Measurements from ENCODE around the gene RBL2. TPM values are rescaled to one million over a fixed set of nuclear protein-coding genes. Genes with fewer than 3 reads are reported as not detected.
"Not testable (repeated sequence)": the region's sequence is repeated elsewhere in the genome, so short reads cannot be mapped to it uniquely, and the experiment has no call there.

RBL2 gene
- total and polyA plus RNA-seq, 3 experiments from 2014 or later, result 82.9 to 247 (median 86.4) TPM

- POLR2A ChIA-PET, result interaction anchor here (0.5 kb wide), 1 partner anchor 9 kb away, joined by 3 read pairs; no protein-coding TSS in a partner anchor
- no peak overlapping the region for H3K4me3 Mint-ChIP-seq
- H3K36me3 Mint-ChIP-seq, result peaks cover 0 to 6% (median 2%) of the 10 kb centered on the region in 3 donors
- DNase-seq, result no peak
- H3K27me3 Mint-ChIP-seq, result peaks cover 0 to 2% of the 10 kb centered on the region in 2 donors
- Histone ChIP-seq H3K27me3 (ENCODE audit: insufficient read depth, low read length, poor library complexity, severe bottlenecking) (no peaks in the 10 kb centered on the region), H3K36me3 (ENCODE audit: insufficient read depth, low read length) (no peaks in the 10 kb centered on the region), H3K4me1 (ENCODE audit: insufficient read depth, low read length) (peaks cover 26% of the 10 kb centered on the region), H3K27ac (ENCODE audit: low read depth, low read length) (no peak overlapping the region), H3K4me3 (ENCODE audit: low read length) (no peak overlapping the region), H3K9me3 (ENCODE audit: low read length) (no peaks in the 10 kb centered on the region)
- CTCF ChIA-PET, result interaction anchor here (1.0 to 2.4 kb wide), 2 partner anchors 452 to 453 kb away, joined by 3 to 10 read pairs; partner anchors contain the start of gene CHD9
- H3K4me1 Mint-ChIP-seq, result peaks cover 39 to 56% (median 43%) of the 10 kb centered on the region in 3 donors
- peak overlapping the region in 2 of 8 donors; percentile 63 to 65 for H3K27ac Mint-ChIP-seq
- H3K9me3 Mint-ChIP-seq, result no peaks in the 10 kb centered on the region
Observed at GRCh38 chr16:53507464-53508179, 73.4 kb downstream of the RBL2 start.

GRCh38 chr16:53509906-53510703, 75.8 kb downstream of the RBL2 start:
- peaks cover 0 to 4% (median 0%) of the 10 kb centered on the region in 3 donors for H3K36me3 Mint-ChIP-seq
- H3K4me1 Mint-ChIP-seq, result peaks cover 44 to 59% (median 52%) of the 10 kb centered on the region in 3 donors
- peak overlapping the region in 6 of 8 donors; percentile 33 to 80 (median 69) for H3K27ac Mint-ChIP-seq
- H3K9me3 Mint-ChIP-seq, result no peaks in the 10 kb centered on the region
- Histone ChIP-seq H3K36me3 (ENCODE audit: insufficient read depth, low read length) (no peaks in the 10 kb centered on the region), H3K9me3 (ENCODE audit: low read length) (no peaks in the 10 kb centered on the region), H3K27ac (ENCODE audit: low read depth, low read length) (no peak overlapping the region), H3K4me3 (ENCODE audit: low read length) (peak overlapping the region; percentile 20), H3K4me1 (ENCODE audit: insufficient read depth, low read length) (peaks cover 14% of the 10 kb centered on the region), H3K27me3 (ENCODE audit: insufficient read depth, low read length, poor library complexity, severe bottlenecking) (no peaks in the 10 kb centered on the region)
- peaks cover 0 to 2% of the 10 kb centered on the region in 2 donors for H3K27me3 Mint-ChIP-seq
- CTCF ChIA-PET, result interaction anchor here (1.2 to 2.4 kb wide), 4 partner anchors 64 to 455 kb away, joined by 3 to 10 read pairs (median 8); partner anchors contain the start of genes CHD9 and RBL2
- peak overlapping the region; percentile 29 to 72 (median 61) for H3K4me3 Mint-ChIP-seq
- POLR2A ChIA-PET, result no interaction called here
- DNase-seq, result peak; percentile 34 to 70 (median 52)

DNA sequence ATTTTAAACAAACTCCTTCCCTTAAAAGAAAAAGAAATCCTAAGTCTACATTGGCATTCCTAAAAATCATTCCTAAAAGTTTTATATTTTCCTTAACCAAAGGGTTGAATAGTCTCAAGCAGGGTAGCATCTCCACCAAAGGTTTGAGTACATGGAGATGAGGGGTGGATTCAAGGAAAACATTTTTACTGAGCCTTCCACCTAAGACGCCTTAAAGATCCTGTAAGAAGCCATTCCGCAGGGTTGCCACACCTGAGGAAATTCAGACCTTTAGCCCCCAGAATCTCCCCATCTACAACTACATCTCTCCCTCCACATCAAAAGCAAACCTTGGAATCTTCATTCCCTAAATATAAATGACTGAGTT, 76.4 kb downstream of the RBL2 start:
- Mint-ChIP-seq H3K9me3 (no peaks in the 10 kb centered on the region), H3K4me3 (peak overlapping the region in 5 of 7 donors; percentile 29 to 72 (median 61)), H3K4me1 (peaks cover 46 to 60% (median 57%) of the 10 kb centered on the region in 3 donors), H3K27me3 (peaks cover 0 to 2% of the 10 kb centered on the region in 2 donors), H3K36me3 (peaks cover 0 to 4% (median 0%) of the 10 kb centered on the region in 3 donors), H3K27ac (peak overlapping the region; percentile 24 to 92 (median 69))
- H3K36me3 ChIP-seq (ENCODE audit: insufficient read depth, low read length), result no peaks in the 10 kb centered on the region
- CTCF ChIA-PET, result interaction anchor here (2.1 to 2.3 kb wide), 2 partner anchors 65 to 76 kb away, joined by 5 to 10 read pairs; partner anchors contain the start of gene RBL2
- no peaks in the 10 kb centered on the region for H3K27me3 ChIP-seq (ENCODE audit: insufficient read depth, low read length, poor library complexity, severe bottlenecking)
- H3K4me3 ChIP-seq (ENCODE audit: low read length), result no peak overlapping the region
- POLR2A ChIA-PET, result no interaction called here
- no peak for DNase-seq
- no peak overlapping the region for H3K27ac ChIP-seq (ENCODE audit: low read depth, low read length)
- peaks cover 13% of the 10 kb centered on the region for H3K4me1 ChIP-seq (ENCODE audit: insufficient read depth, low read length)
- H3K9me3 ChIP-seq (ENCODE audit: low read length), result no peaks in the 10 kb centered on the region

DNA sequence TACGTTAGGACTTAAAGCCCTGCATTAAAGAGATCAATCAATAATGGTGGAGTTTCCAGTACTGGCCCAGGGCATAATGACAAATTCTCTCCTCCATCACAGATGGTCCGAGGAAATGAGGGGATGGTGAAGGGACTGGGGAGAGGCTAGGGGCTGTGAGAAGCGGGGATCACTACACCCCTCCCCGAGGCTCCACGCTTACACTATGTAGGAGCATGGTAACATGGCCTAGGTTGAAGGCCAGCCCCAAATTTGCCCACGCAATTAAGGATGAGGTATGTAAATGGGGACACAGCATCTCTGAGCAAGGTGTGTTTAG, 76.8 kb downstream of the RBL2 start:
- ChIA-PET POLR2A (no interaction called here), CTCF (interaction anchor here (2.3 kb wide), 1 partner anchor 65 kb away, joined by 5 read pairs; no protein-coding TSS in a partner anchor)
- no peaks in the 10 kb centered on the region for H3K9me3 ChIP-seq (ENCODE audit: low read length)
- H3K27ac Mint-ChIP-seq, result peak overlapping the region in 6 of 8 donors; percentile 50 to 92 (median 73)
- H3K4me1 Mint-ChIP-seq, result peaks cover 50 to 64% (median 61%) of the 10 kb centered on the region in 3 donors
- no peaks in the 10 kb centered on the region for H3K36me3 ChIP-seq (ENCODE audit: insufficient read depth, low read length)
- H3K27me3 Mint-ChIP-seq, result peaks cover 0 to 2% of the 10 kb centered on the region in 2 donors
- H3K4me1 ChIP-seq (ENCODE audit: insufficient read depth, low read length), result peaks cover 17% of the 10 kb centered on the region
- H3K36me3 Mint-ChIP-seq, result peaks cover 0 to 4% (median 0%) of the 10 kb centered on the region in 3 donors
- no peak overlapping the region for H3K4me3 ChIP-seq (ENCODE audit: low read length)
- H3K27ac ChIP-seq (ENCODE audit: low read depth, low read length), result no peak overlapping the region
- no peaks in the 10 kb centered on the region for H3K9me3 Mint-ChIP-seq
- H3K4me3 Mint-ChIP-seq, result peak overlapping the region in 1 of 7 donors; percentile 58
- no peak for DNase-seq
- no peaks in the 10 kb centered on the region for H3K27me3 ChIP-seq (ENCODE audit: insufficient read depth, low read length, poor library complexity, severe bottlenecking)

- Mint-ChIP-seq H3K27ac (peak overlapping the region in 7 of 8 donors; percentile 55 to 92 (median 78)), H3K9me3 (no peaks in the 10 kb centered on the region), H3K27me3 (peaks cover 0 to 2% of the 10 kb centered on the region in 2 donors), H3K4me3 (peak overlapping the region in 1 of 7 donors; percentile 58), H3K4me1 (peaks cover 54 to 68% (median 66%) of the 10 kb centered on the region in 3 donors), H3K36me3 (peaks cover 0 to 4% (median 0%) of the 10 kb centered on the region in 3 donors)
- Histone ChIP-seq H3K27ac (ENCODE audit: low read depth, low read length) (no peak overlapping the region), H3K4me3 (ENCODE audit: low read length) (no peak overlapping the region), H3K36me3 (ENCODE audit: insufficient read depth, low read length) (no peaks in the 10 kb centered on the region), H3K9me3 (ENCODE audit: low read length) (no peaks in the 10 kb centered on the region), H3K4me1 (ENCODE audit: insufficient read depth, low read length) (peaks cover 23% of the 10 kb centered on the region), H3K27me3 (ENCODE audit: insufficient read depth, low read length, poor library complexity, severe bottlenecking) (no peaks in the 10 kb centered on the region)
- no peak for DNase-seq
- POLR2A ChIA-PET, result no interaction called here
- CTCF ChIA-PET, result interaction anchor here (2.3 kb wide), 1 partner anchor 65 kb away, joined by 5 read pairs; no protein-coding TSS in a partner anchor
Observed at GRCh38 chr16:53511403-53512280, 77.4 kb downstream of the RBL2 start.

GRCh38 chr16:53512795-53513194, 78.5 kb downstream of the RBL2 start:
- ChIA-PET POLR2A (interaction anchor here (0.6 kb wide), 1 partner anchor 615 kb away, joined by 4 read pairs; no protein-coding TSS in a partner anchor), CTCF (interaction anchor here (1.2 to 1.5 kb wide), 2 partner anchors 8 to 37 kb away, joined by 3 to 5 read pairs; no protein-coding TSS in a partner anchor)
- H3K36me3 ChIP-seq (ENCODE audit: insufficient read depth, low read length); DNase-seq; H3K27me3 Mint-ChIP-seq; H3K27ac ChIP-seq (ENCODE audit: low read depth, low read length); H3K9me3 Mint-ChIP-seq; H3K9me3 ChIP-seq (ENCODE audit: low read length); H3K4me3 ChIP-seq (ENCODE audit: low read length); H3K36me3 Mint-ChIP-seq; H3K27me3 ChIP-seq (ENCODE audit: insufficient read depth, low read length, poor library complexity, severe bottlenecking): not testable (repeated sequence)
- Mint-ChIP-seq H3K27ac (peak overlapping the region in 5 of 8 donors; percentile 43 to 66 (median 63)), H3K4me3 (peak overlapping the region in 2 of 7 donors; percentile 2 to 16), H3K4me1 (peaks cover 64 to 80% (median 77%) of the 10 kb centered on the region in 3 donors)
- H3K4me1 ChIP-seq (ENCODE audit: insufficient read depth, low read length), result peaks cover 34% of the 10 kb centered on the region

DNA sequence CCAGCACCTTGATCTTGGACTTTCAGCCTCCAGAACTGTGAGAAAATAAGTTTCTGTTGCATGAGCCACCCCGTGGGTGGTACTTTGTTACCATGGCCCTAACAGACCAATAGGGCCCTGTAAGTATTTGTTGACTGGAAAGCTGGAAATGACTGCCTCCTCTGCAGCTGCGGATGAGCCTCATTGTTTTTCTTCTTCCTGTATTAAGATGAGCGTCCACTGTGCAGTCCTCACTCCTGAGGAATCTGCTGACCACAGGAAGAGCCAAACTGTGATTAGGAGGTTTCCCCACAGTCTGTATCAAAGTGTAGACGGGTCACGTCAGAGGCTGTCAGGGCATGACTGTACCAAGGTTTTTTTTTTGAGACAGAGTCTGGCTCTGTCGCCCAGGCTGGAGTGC, 81.0 kb downstream of the RBL2 start:
- peak overlapping the region in 1 of 7 donors; percentile 60 for H3K4me3 Mint-ChIP-seq
- Histone ChIP-seq H3K27ac (ENCODE audit: low read depth, low read length) (no peak overlapping the region), H3K27me3 (ENCODE audit: insufficient read depth, low read length, poor library complexity, severe bottlenecking) (no peaks in the 10 kb centered on the region), H3K36me3 (ENCODE audit: insufficient read depth, low read length) (no peaks in the 10 kb centered on the region), H3K4me1 (ENCODE audit: insufficient read depth, low read length) (peaks cover 52% of the 10 kb centered on the region), H3K9me3 (ENCODE audit: low read length) (no peaks in the 10 kb centered on the region), H3K4me3 (ENCODE audit: low read length) (no peak overlapping the region)
- peaks cover 0 to 4% (median 0%) of the 10 kb centered on the region in 3 donors for H3K36me3 Mint-ChIP-seq
- ChIA-PET CTCF (interaction anchor here (1.0 to 1.2 kb wide), 2 partner anchors 35 to 142 kb away, joined by 3 to 4 read pairs; no protein-coding TSS in a partner anchor), POLR2A (no interaction called here)
- peaks cover 0 to 2% (median 0%) of the 10 kb centered on the region in 5 donors for H3K9me3 Mint-ChIP-seq
- DNase-seq, result no peak
- H3K27me3 Mint-ChIP-seq, result peaks cover 0 to 3% of the 10 kb centered on the region in 2 donors
- peak overlapping the region in 2 of 8 donors; percentile 20 to 40 for H3K27ac Mint-ChIP-seq
- H3K4me1 Mint-ChIP-seq, result peaks cover 85 to 96% (median 94%) of the 10 kb centered on the region in 3 donors
